ENCODE results near the gene NEK1.

The NEK1 gene

GRCh38 chr4:169493164-169493524, 119.2 kb downstream of the NEK1 start:
- no peak for DNase-seq (ENCODE audit: low read depth)
- no peak overlapping the region for H3K4me3 ChIP-seq (ENCODE audit: low read depth, low read length)
- TF ChIP-seq CTCF (IDR thresholded peaks at IDR 0.05; ENCODE audit: control insufficient read depth, extremely low read depth, insufficient read depth): no peak

DNA sequence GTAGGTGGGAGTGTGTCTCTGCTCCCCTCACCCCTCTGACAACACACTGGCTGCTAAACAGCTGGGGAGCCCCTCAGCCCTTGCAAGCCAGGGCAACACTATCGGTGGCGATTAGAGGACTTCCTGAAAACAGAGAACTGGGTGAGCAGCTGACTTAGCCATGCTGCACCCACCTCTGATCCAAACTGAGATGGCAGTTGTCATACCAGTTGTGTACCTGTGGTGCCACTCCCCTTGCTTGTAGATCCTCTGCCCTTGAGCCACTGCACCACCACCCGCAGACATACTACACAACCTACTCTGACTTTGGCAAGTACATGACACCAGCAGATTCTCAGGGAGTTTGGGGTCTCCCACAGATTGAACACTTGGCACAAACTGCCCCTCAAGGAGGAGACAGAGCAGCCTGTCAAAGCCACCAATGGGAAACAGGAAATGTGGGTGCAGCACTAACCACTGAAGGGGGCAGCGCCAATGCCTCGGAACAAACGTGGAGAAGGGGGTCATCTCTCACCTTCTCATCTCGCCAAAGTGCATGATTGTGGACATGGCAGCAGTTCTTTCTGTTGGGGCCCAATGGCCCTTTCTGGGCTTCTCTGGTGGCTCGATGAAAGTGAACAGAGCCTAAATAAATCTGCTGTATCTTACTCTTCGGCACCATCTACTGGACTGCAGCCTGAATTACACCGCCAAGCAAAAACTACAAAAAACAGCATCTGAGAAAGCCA, 119.8 kb downstream of the NEK1 start:
- TF ChIP-seq CTCF (IDR thresholded peaks at IDR 0.05; ENCODE audit: control insufficient read depth, extremely low read depth, insufficient read depth): peak; percentile 77
- peak; percentile 19 for DNase-seq (ENCODE audit: low read depth)

DNA sequence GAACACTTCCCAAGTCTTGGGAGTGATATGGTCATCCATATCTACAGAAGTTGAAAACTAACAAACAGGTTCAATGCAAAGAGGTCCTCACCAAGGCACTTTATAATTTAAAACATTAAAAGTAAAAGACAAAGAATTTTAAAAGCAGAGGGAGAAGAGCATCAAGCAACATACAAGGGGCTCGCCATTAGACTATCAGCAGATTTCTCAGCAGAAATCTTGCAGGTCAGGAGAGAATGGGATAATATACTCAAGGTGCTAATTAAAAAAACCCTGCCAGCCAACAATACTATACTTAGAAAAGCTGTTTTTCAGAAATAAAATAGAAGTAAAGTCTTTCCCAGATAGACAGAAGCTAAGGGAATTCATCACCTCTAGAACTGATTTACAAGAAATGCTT, 121.2 kb downstream of the NEK1 start:
- no peak overlapping the region for H3K4me3 ChIP-seq (ENCODE audit: low read depth, low read length)
- no peak for DNase-seq (ENCODE audit: low read depth)
- TF ChIP-seq CTCF (IDR thresholded peaks at IDR 0.05; ENCODE audit: control insufficient read depth, extremely low read depth, insufficient read depth): no peak

More for the DNA sequence above, 119.8 kb downstream of the NEK1 start:
- H3K4me3 ChIP-seq (ENCODE audit: low read depth, low read length): no peak overlapping the region

GRCh38 chr4:169489306-169489705, 123.1 kb downstream of the NEK1 start:
- no peak for DNase-seq (ENCODE audit: low read depth)
- no peak overlapping the region for H3K4me3 ChIP-seq (ENCODE audit: low read depth, low read length)
- TF ChIP-seq CTCF (IDR thresholded peaks at IDR 0.05; ENCODE audit: control insufficient read depth, extremely low read depth, insufficient read depth): no peak

DNA sequence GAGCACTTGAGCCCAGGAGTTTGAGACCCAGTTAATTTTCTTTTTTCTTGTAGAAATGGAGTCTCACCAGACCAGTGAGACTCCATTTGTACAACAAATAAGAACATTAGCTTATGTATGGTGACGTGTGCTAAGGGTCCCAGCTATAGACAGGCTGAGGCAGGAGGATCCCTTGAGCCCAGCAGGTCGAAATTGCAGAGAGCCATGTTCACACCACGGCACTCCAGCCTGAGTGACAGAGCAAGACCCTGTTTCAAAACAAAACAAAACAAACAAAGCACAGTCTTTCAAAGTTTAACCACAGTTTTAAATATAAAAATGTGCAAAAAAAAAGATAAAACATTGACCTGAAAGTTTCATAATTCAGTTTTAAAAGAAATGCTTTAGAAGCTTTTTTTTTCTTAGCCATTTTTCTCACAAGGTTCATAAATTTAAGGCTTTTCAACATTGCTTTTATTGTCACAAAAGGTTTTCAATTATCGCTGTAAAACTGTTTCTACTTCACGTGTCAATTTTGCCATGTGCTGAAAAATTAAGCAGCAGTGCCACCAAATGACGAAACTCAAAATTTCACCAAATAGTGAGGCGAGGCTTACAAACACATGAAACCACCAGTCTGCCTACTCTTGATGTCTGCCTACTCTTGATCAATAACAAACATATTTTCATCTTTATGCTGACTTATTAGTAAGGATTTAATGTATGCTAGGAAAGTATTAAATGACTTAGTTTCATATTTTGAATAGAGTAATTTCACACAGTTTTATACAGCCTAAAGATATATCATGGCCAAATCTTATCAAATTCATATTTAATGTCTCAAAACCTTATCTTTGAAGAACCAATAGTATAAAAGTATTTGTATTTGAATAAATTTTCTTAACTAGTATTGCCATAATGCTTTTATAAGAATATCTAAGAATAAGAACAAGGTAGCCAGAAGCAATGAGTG, 126.3 kb downstream of the NEK1 start:
- peak; percentile 73 for TF ChIP-seq CTCF (IDR thresholded peaks at IDR 0.05; ENCODE audit: control insufficient read depth, extremely low read depth, insufficient read depth)
- no peak overlapping the region for H3K4me3 ChIP-seq (ENCODE audit: low read depth, low read length)
- peak; percentile 42 for DNase-seq (ENCODE audit: low read depth)

DNA sequence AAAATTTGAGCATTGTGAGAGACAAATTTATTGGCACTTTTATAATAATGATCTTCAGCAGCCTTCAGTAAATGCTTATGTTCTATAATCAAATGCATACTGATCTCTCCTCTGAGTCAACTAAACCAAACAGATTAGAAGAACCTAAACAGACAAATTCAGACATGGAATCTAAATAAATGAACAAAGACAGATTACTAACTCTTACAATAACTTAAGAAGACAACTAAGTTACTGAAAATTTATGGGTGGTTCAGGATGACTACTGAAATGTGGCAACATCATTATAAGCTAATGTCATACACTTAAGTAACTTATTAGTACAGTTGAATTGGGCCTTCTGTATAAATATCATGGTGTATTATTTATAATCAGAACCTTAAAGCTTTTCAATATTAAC, 127.3 kb downstream of the NEK1 start:
- DNase-seq (ENCODE audit: low read depth): no peak
- H3K4me3 ChIP-seq (ENCODE audit: low read depth, low read length): no peak overlapping the region
- no peak for TF ChIP-seq CTCF (IDR thresholded peaks at IDR 0.05; ENCODE audit: control insufficient read depth, extremely low read depth, insufficient read depth)

Measured in LNCaP clone FGC (cell line).